ENCODE measurements around the gene PECR. TPM values are rescaled to one million over a fixed set of nuclear protein-coding genes. Genes with fewer than 3 reads are reported as not detected.
A peak's percentile ranks its signal among the peaks of the same experiment; 100 is the strongest.

PECR gene
- total and polyA plus RNA-seq, 2 of the 13 experiments (the other 11 are each of a cell fraction or from before 2014, with no cell fraction given) = 151 to 153 TPM

GRCh38 chr2:216109962-216110614, 28.5 kb upstream of the PECR start (continued):
- TF ChIP-seq, protein P1, sequence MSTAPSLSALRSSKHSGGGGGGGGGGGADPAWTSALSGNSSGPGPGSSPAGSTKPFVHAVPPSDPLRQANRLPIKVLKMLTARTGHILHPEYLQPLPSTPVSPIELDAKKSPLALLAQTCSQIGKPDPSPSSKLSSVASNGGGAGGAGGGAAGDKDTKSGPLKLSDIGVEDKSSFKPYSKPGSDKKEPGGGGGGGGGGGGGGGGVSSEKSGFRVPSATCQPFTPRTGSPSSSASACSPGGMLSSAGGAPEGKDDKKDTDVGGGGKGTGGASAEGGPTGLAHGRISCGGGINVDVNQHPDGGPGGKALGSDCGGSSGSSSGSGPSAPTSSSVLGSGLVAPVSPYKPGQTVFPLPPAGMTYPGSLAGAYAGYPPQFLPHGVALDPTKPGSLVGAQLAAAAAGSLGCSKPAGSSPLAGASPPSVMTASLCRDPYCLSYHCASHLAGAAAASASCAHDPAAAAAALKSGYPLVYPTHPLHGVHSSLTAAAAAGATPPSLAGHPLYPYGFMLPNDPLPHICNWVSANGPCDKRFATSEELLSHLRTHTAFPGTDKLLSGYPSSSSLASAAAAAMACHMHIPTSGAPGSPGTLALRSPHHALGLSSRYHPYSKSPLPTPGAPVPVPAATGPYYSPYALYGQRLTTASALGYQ (CRISPR knock-in tag; IDR thresholded peaks at IDR 0.05) = 0 out of 2 replicates have a peak, but pooled peaks have one; percentile 41
- TF ChIP-seq GPN1 (CRISPR knock-in tag; IDR thresholded peaks at IDR 0.05; ENCODE audit: borderline replicate concordance) (no peak), FOXA3 (CRISPR knock-in tag; IDR thresholded peaks at IDR 0.05) (no peak), SRY (CRISPR knock-in tag; IDR thresholded peaks at IDR 0.05) (no peak), HNRNPUL1 (IDR thresholded peaks at IDR 0.05; ENCODE audit: low read depth, low read length) (no peak), ZNF10 (CRISPR knock-in tag; IDR thresholded peaks at IDR 0.05; ENCODE audit: borderline replicate concordance, low read depth) (no peak), AFF4 (CRISPR knock-in tag; IDR thresholded peaks at IDR 0.05) (no peak), JUNB (CRISPR knock-in tag; IDR thresholded peaks at IDR 0.05; ENCODE audit: borderline replicate concordance) (no peak), TERF1 (CRISPR knock-in tag; IDR thresholded peaks at IDR 0.05) (no peak), FIP1L1 (IDR thresholded peaks at IDR 0.05; ENCODE audit: borderline replicate concordance, insufficient read depth, low read depth, low read length) (no peak)
- TF ChIP-seq, protein P2, sequence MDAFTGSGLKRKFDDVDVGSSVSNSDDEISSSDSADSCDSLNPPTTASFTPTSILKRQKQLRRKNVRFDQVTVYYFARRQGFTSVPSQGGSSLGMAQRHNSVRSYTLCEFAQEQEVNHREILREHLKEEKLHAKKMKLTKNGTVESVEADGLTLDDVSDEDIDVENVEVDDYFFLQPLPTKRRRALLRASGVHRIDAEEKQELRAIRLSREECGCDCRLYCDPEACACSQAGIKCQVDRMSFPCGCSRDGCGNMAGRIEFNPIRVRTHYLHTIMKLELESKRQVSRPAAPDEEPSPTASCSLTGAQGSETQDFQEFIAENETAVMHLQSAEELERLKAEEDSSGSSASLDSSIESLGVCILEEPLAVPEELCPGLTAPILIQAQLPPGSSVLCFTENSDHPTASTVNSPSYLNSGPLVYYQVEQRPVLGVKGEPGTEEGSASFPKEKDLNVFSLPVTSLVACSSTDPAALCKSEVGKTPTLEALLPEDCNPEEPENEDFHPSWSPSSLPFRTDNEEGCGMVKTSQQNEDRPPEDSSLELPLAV (CRISPR knock-in tag; conservative IDR thresholded peaks at IDR 0.05; ENCODE audit: low read depth) = no peak
- TF ChIP-seq, protein P3, sequence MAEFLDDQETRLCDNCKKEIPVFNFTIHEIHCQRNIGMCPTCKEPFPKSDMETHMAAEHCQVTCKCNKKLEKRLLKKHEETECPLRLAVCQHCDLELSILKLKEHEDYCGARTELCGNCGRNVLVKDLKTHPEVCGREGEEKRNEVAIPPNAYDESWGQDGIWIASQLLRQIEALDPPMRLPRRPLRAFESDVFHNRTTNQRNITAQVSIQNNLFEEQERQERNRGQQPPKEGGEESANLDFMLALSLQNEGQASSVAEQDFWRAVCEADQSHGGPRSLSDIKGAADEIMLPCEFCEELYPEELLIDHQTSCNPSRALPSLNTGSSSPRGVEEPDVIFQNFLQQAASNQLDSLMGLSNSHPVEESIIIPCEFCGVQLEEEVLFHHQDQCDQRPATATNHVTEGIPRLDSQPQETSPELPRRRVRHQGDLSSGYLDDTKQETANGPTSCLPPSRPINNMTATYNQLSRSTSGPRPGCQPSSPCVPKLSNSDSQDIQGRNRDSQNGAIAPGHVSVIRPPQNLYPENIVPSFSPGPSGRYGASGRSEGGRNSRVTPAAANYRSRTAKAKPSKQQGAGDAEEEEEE (CRISPR knock-in tag; IDR thresholded peaks at IDR 0.05; ENCODE audit: borderline replicate concordance) = 0 out of 2 replicates have a peak, but pooled peaks have one; percentile 25
- TF ChIP-seq, protein P4, sequence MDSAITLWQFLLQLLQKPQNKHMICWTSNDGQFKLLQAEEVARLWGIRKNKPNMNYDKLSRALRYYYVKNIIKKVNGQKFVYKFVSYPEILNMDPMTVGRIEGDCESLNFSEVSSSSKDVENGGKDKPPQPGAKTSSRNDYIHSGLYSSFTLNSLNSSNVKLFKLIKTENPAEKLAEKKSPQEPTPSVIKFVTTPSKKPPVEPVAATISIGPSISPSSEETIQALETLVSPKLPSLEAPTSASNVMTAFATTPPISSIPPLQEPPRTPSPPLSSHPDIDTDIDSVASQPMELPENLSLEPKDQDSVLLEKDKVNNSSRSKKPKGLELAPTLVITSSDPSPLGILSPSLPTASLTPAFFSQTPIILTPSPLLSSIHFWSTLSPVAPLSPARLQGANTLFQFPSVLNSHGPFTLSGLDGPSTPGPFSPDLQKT (CRISPR knock-in tag; IDR thresholded peaks at IDR 0.05; ENCODE audit: borderline replicate concordance) = no peak
- TF ChIP-seq, protein P5, sequence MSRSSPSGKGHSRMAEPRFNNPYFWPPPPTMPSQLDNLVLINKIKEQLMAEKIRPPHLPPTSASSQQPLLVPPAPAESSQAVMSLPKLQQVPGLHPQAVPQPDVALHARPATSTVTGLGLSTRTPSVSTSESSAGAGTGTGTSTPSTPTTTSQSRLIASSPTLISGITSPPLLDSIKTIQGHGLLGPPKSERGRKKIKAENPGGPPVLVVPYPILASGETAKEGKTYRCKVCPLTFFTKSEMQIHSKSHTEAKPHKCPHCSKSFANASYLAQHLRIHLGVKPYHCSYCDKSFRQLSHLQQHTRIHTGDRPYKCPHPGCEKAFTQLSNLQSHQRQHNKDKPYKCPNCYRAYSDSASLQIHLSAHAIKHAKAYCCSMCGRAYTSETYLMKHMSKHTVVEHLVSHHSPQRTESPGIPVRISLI (CRISPR knock-in tag; IDR thresholded peaks at IDR 0.05; ENCODE audit: borderline replicate concordance) = peak; percentile 54; the same call in 1 of the 2 replicates
